ENCODE measurements around the gene FHL5. TPM values are rescaled to one million over a fixed set of nuclear protein-coding genes. Genes with fewer than 3 reads are reported as not detected.

The FHL5 gene
- polyA plus RNA-seq, 1 donor from 2014 or later, result not detected

- Histone ChIP-seq H3K9me2 (ENCODE audit: insufficient read depth, low read length) (no peaks in the 10 kb centered on the region), H3K4me3 (ENCODE audit: low read length) (no peak overlapping the region), H3F3A (ENCODE audit: insufficient read depth, low read length, poor library complexity, severe bottlenecking) (no peaks in the 10 kb centered on the region), H2AFZ (ENCODE audit: low read depth, low read length) (no peak overlapping the region), H3K9ac (ENCODE audit: low read length) (no peak overlapping the region), H3K27ac (ENCODE audit: low read length) (no peak overlapping the region), H3K9me3 (ENCODE audit: low read length) (peaks cover 4% of the 10 kb centered on the region), H3K4me2 (ENCODE audit: low read length) (no peak overlapping the region), H4K20me1 (ENCODE audit: insufficient read depth) (no peaks in the 10 kb centered on the region), H3K79me2 (replicated peaks; ENCODE audit: insufficient read depth, low read length) (no peaks in the 10 kb centered on the region), H3K27me3 (ENCODE audit: insufficient read depth, low read depth, low read length) (no peaks in the 10 kb centered on the region), H3K36me3 (ENCODE audit: insufficient read depth, low read length) (peaks cover 17% of the 10 kb centered on the region)
- TF ChIP-seq CTCF (IDR thresholded peaks at IDR 0.05; ENCODE audit: poor library complexity, severe bottlenecking), result peak; percentile 38
- peak; percentile 42 for TF ChIP-seq SMC3 (conservative IDR thresholded peaks at IDR 0.05; ENCODE audit: poor library complexity)
- no peak for TF ChIP-seq EZH2 (IDR thresholded peaks at IDR 0.05; ENCODE audit: borderline replicate concordance, insufficient read depth, low read length, poor library complexity, severe bottlenecking)
These were observed 20.2 kb upstream of the FHL5 start for GRCh38 chr6:96542702-96543101.

- Histone ChIP-seq H3K27me3 (ENCODE audit: insufficient read depth, low read depth, low read length) (no peaks in the 10 kb centered on the region), H4K20me1 (ENCODE audit: insufficient read depth) (no peaks in the 10 kb centered on the region), H3K4me2 (ENCODE audit: low read length) (no peak overlapping the region), H3K4me3 (ENCODE audit: low read length) (no peak overlapping the region), H3F3A (ENCODE audit: insufficient read depth, low read length, poor library complexity, severe bottlenecking) (no peaks in the 10 kb centered on the region), H3K79me2 (replicated peaks; ENCODE audit: insufficient read depth, low read length) (no peaks in the 10 kb centered on the region), H3K9me3 (ENCODE audit: low read length) (peaks cover 4% of the 10 kb centered on the region), H3K27ac (ENCODE audit: low read length) (no peak overlapping the region), H3K9me2 (ENCODE audit: insufficient read depth, low read length) (no peaks in the 10 kb centered on the region), H2AFZ (ENCODE audit: low read depth, low read length) (no peak overlapping the region), H3K36me3 (ENCODE audit: insufficient read depth, low read length) (peaks cover 15% of the 10 kb centered on the region), H3K9ac (ENCODE audit: low read length) (no peak overlapping the region)
- TF ChIP-seq SMC3 (conservative IDR thresholded peaks at IDR 0.05; ENCODE audit: poor library complexity) (no peak), EP300 (conservative IDR thresholded peaks at IDR 0.05; ENCODE audit: poor library complexity, severe bottlenecking) (no peak), TAF1 (IDR thresholded peaks at IDR 0.05; ENCODE audit: low read depth) (no peak), MXI1 (conservative IDR thresholded peaks at IDR 0.05; ENCODE audit: poor library complexity, severe bottlenecking) (no peak), CTCF (IDR thresholded peaks at IDR 0.05; ENCODE audit: poor library complexity, severe bottlenecking) (no peak), EZH2 (IDR thresholded peaks at IDR 0.05; ENCODE audit: borderline replicate concordance, insufficient read depth, low read length, poor library complexity, severe bottlenecking) (no peak), RAD21 (conservative IDR thresholded peaks at IDR 0.05) (no peak), REST (IDR thresholded peaks at IDR 0.05; ENCODE audit: borderline replicate concordance) (no peak), POLR2AphosphoS5 (IDR thresholded peaks at IDR 0.05) (no peak)
These were observed 17.0 kb upstream of the FHL5 start for GRCh38 chr6:96545882-96546281.

Measured in neural cell (in vitro differentiated cells).